ENCODE data around the gene SLC12A9.
A peak's percentile ranks its signal among the peaks of the same experiment; 100 is the strongest.

DNA sequence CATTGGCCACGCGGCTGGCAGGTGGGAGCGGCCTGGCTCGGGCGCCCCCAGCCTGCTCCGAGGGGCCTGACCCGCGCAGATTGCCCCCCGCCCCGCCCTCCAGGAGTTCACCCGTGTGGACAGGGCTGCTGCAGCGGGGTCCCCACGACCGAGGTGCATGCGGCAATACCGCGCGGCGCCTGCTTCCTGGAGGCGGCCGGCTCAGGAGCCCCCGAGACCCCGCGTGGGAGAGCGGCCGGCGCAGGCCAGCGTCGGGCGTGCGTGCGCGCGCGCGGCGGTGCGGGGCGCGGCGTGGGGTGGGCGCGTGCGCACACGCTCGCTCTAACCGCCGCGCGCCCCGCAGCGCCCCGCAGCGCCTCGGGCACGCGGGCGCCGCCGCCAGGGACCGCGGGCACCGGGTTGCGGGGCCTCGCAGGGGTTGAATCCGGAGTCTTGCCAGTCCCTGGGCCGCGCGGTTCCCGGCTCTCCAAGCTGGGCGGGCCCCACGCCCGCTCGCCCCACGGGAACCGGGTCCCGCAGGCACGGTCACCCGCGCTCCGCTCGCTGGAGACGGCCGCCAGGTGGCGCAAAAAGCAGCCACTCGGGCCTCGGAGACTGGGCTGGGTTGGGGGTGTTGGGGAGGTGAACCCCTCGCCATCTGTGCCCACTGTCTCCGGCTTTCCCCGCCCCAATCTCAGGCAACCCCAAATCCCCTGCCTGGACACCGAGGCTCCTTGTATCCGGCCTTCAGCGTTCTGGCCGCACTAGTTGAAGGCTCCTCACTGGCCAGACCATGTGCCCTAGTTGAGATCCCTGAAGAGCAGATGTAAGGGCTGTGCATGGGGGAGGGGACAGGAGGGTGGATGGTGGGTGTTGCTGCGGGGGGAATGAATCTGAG is 44.5 kb downstream of the SLC12A9 start:
- TF ChIP-seq, protein P1, sequence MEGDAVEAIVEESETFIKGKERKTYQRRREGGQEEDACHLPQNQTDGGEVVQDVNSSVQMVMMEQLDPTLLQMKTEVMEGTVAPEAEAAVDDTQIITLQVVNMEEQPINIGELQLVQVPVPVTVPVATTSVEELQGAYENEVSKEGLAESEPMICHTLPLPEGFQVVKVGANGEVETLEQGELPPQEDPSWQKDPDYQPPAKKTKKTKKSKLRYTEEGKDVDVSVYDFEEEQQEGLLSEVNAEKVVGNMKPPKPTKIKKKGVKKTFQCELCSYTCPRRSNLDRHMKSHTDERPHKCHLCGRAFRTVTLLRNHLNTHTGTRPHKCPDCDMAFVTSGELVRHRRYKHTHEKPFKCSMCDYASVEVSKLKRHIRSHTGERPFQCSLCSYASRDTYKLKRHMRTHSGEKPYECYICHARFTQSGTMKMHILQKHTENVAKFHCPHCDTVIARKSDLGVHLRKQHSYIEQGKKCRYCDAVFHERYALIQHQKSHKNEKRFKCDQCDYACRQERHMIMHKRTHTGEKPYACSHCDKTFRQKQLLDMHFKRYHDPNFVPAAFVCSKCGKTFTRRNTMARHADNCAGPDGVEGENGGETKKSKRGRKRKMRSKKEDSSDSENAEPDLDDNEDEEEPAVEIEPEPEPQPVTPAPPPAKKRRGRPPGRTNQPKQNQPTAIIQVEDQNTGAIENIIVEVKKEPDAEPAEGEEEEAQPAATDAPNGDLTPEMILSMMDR (IDR thresholded peaks at IDR 0.05; ENCODE audit: control extremely low read depth in 1 of 3, insufficient read depth in 1 of 3, low read depth in 1 of 3, low read length in 3 of 3), result peak in 2 of 3 experiments; percentile 72 to 76; a peak in 3 of 4 replicates
- TF ChIP-seq KDM1A (IDR thresholded peaks at IDR 0.05; ENCODE audit: borderline replicate concordance, low read length) (no peak), RAD21 (IDR thresholded peaks at IDR 0.05 in 1 of 2, conservative IDR thresholded peaks at IDR 0.05 in 1 of 2; ENCODE audit: low read depth in 2 of 2, low read length in 2 of 2) (peak; percentile 66 to 81), SP1 (IDR thresholded peaks at IDR 0.05; ENCODE audit: low read depth, low read length) (no peak), HDAC2 (IDR thresholded peaks at IDR 0.05; ENCODE audit: borderline replicate concordance in 1 of 2, low read depth in 2 of 2, low read length in 2 of 2) (no peak), NANOG (IDR thresholded peaks at IDR 0.05; ENCODE audit: insufficient read depth, low read depth, low read length, poor library complexity, severe bottlenecking) (no peak), EZH2 (IDR thresholded peaks at IDR 0.05; ENCODE audit: low read depth, low read length, severe bottlenecking) (no peak), CREB1 (IDR thresholded peaks at IDR 0.05) (no peak), NRF1 (IDR thresholded peaks at IDR 0.05; ENCODE audit: low read depth, low read length) (no peak), PHF8 (conservative IDR thresholded peaks at IDR 0.05; ENCODE audit: low read depth, low read length) (no peak), MAFK (IDR thresholded peaks at IDR 0.05; ENCODE audit: low read depth, low read length) (no peak), POLR2A (IDR thresholded peaks at IDR 0.05; ENCODE audit: control extremely low read depth in 1 of 2, low read depth in 2 of 2, low read length in 2 of 2) (no peak)
- TF ChIP-seq, protein P2, sequence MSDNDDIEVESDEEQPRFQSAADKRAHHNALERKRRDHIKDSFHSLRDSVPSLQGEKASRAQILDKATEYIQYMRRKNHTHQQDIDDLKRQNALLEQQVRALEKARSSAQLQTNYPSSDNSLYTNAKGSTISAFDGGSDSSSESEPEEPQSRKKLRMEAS (IDR thresholded peaks at IDR 0.05), result peak; percentile 64; the same call in 1 of the 2 replicates
